GM12872 (cell line): ENCODE measurements around the gene CD244.

Experiments
- TF ChIP-seq, protein P1 (sequence below): IDR thresholded peaks from 3 replicates; pipeline ENCODE4 v1.5.1; 2011; ENCODE audit warnings: low read depth, mild to moderate bottlenecking, low read length, moderate library complexity; ENCODE audit not compliant: insufficient read depth

CD244 gene

DNA sequence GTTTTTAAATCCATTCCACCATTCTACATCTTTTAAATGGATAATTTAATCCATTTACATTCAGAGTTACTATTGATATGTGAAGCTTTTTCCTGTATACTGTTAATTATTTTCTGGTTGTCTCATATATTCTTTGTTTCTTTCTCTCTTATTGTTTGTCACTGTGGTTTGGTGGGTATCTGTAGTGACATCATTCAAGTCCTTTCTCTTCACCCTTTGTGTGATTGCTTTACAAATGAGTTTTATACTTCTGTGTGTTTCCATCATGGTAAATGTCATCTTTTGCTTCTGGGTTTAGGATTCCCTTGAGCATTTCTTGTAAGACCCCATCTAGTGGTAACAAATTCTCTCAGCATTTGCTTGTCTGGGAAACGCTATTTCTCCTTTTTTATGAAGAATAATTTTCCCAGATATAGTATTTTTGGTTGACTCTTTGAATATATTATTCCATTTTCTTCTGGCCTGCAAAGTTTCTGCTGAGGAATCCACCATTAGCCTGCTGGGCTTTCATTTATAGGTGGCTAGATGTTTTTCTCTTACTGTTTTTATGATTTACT lies 56.5 kb downstream of the CD244 start:
- TF ChIP-seq, protein P1, sequence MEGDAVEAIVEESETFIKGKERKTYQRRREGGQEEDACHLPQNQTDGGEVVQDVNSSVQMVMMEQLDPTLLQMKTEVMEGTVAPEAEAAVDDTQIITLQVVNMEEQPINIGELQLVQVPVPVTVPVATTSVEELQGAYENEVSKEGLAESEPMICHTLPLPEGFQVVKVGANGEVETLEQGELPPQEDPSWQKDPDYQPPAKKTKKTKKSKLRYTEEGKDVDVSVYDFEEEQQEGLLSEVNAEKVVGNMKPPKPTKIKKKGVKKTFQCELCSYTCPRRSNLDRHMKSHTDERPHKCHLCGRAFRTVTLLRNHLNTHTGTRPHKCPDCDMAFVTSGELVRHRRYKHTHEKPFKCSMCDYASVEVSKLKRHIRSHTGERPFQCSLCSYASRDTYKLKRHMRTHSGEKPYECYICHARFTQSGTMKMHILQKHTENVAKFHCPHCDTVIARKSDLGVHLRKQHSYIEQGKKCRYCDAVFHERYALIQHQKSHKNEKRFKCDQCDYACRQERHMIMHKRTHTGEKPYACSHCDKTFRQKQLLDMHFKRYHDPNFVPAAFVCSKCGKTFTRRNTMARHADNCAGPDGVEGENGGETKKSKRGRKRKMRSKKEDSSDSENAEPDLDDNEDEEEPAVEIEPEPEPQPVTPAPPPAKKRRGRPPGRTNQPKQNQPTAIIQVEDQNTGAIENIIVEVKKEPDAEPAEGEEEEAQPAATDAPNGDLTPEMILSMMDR: no peak

GRCh38 chr1:160801836-160802580 lies 60.7 kb downstream of the CD244 start:
- TF ChIP-seq, protein P1: no peak

GRCh38 chr1:160800645-160801408 lies 61.9 kb downstream of the CD244 start:
- TF ChIP-seq, protein P1: no peak

DNA sequence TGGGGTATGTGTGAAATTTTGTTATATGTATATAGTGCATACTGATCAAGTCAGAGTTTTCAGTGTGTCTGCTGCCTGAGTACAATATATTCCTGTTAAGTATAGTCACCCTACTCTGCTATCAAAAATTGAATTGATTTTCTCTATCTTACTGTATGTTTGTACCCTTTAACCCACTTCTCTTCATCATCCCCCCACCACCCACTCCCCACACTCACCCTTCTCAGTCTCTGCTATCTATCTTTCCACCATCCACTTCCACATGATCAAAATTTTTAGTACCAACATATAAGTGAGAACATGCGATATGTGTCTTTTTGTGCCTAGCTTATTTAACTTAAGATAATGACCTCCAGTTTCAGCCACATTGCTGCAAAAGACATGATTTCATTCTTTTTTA lies 62.5 kb downstream of the CD244 start:
- TF ChIP-seq, protein P1: no peak

DNA sequence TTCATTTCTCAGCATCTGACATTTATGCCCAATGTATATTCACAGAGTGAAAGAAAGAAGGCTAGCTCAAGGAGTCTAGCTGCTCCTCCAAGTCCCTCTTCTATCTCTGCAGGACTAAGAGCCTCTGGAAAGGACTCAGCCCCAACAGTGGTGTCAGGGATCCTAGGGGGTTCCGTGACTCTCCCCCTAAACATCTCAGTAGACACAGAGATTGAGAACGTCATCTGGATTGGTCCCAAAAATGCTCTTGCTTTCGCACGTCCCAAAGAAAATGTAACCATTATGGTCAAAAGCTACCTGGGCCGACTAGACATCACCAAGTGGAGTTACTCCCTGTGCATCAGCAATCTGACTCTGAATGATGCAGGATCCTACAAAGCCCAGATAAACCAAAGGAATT lies 63.0 kb downstream of the CD244 start:
- TF ChIP-seq, protein P1: no peak

DNA sequence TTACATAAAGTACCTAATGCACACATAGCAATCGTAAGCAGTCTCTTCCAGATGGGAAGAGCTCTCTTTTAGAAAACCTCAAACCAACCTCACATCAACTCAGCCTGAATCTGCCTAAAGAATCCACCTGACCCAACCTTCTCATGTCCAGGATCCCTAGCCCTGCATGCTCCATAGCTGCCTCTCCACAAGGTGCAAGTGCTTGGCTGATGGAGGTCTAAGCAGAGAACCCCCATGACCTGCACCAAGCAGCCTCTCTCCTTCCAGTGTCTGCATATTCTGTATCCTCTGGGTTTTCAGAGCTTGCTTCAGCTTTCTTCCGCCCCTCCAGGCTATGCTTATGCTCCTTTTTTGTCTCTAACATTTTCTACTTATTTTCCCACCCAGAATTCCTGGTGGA lies 64.2 kb downstream of the CD244 start:
- TF ChIP-seq, protein P1: no peak

DNA sequence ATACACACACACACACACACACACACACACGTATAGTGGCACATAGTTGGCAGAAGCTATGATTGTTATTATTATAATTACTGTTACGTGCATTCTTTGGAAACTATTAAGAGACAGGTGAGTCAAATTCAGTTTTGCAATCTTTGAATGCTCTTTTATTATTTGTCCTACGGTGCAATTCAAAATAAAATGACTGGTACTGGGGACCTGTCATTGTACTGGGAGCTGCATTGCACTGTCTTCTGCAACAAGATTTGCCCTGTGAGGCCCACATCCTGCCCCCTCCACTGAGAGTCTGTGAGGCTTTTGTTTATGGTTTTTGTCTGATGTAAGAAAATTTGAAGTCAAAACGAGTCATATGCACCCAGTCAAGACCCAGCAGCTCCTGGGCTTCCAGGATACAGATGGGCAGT lies 64.8 kb downstream of the CD244 start:
- TF ChIP-seq, protein P1: no peak
